BLaER1 (cell line): Measurements from ENCODE around the gene NT5E.

Source experiments
- H3K27ac ChIP-seq: shearing (Covaris generic); formaldehyde crosslinking; 2 replicates; pipeline ENCODE4 v1.8.1; 2022
- H3K27me3 ChIP-seq: shearing (Covaris generic); formaldehyde crosslinking; 2 replicates; pipeline ENCODE4 v1.8.1; 2022
- H3K36me3 ChIP-seq: shearing (Covaris generic); formaldehyde crosslinking; 2 replicates; pipeline ENCODE4 v1.8.1; 2022
- H3K4me1 ChIP-seq: shearing (Covaris generic); formaldehyde crosslinking; 2 replicates; pipeline ENCODE4 v1.8.1; 2022
- H3K4me2 ChIP-seq: shearing (Covaris generic); formaldehyde crosslinking; 2 replicates; pipeline ENCODE4 v1.8.1; 2022
- H3K4me3 ChIP-seq: shearing (Covaris generic); formaldehyde crosslinking; 2 replicates; pipeline ENCODE4 v1.8.1; 2022
- H3K9ac ChIP-seq: shearing (Covaris generic); formaldehyde crosslinking; 2 replicates; pipeline ENCODE4 v1.8.1; 2022
- H3K9me3 ChIP-seq: shearing (Covaris generic); formaldehyde crosslinking; 2 replicates; pipeline ENCODE4 v1.8.1; 2022
- H4K20me1 ChIP-seq: shearing (Covaris generic); formaldehyde crosslinking; 2 replicates; pipeline ENCODE4 v1.8.1; 2022
- Cebpa-rat ChIP-seq: shearing (Covaris generic); IDR thresholded peaks from 2 replicates; pipeline ENCODE4 v1.8.1; 2022

The NT5E gene

DNA sequence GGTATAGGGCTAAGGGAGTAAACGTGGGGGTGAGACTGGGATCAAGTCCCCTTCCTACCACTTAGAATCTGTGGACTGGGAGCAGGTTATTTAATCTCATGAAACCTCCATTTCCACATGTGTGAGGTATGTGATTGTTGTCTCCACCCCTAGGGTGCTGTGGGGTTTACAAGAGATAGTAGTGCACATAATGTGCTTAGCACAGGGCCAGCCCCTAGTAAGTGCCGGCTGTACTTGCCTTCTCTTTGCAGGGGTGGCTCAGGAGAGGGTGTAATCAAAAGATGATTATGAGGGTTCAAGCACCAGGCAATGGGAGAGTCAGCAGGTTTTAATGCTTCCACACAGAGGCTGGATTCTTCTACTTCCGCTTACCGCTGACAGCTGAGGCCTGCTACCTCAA, 6.9 kb downstream of the NT5E start:
- Histone ChIP-seq H3K9ac (no peak overlapping the region), H4K20me1 (no peaks in the 10 kb centered on the region), H3K4me2 (no peak overlapping the region), H3K36me3 (no peaks in the 10 kb centered on the region), H3K4me1 (peaks cover 74% of the 10 kb centered on the region), H3K9me3 (no peaks in the 10 kb centered on the region), H3K4me3 (no peak overlapping the region), H3K27ac (no peak overlapping the region), H3K27me3 (no peaks in the 10 kb centered on the region)
- no peak for TF ChIP-seq Cebpa-rat

DNA sequence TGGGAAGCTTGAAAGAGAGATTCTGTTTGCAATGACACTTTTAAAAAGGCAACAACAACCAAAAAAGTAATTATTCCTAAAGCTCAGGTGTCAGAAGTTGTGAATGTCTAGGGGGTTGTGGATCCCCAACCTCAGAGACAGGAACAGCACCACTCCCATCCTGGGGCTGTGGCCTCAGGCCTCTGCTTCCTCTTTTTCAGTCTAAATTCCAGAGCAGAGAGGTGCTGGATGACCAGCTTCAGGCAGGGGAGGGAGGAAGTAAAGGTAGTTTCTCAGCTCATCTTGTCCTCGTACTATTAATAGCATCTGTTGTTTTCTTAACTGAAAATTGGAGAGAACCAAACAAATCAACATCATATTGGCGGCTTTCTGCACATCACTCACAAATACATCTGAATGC, 8.3 kb downstream of the NT5E start:
- H3K4me2 ChIP-seq = peak overlapping the region; percentile 50
- H3K27ac ChIP-seq = peak overlapping the region; percentile 22; the same call in 1 of the 2 replicates
- peaks cover 74% of the 10 kb centered on the region for H3K4me1 ChIP-seq
- H3K9ac ChIP-seq = no peak overlapping the region
- no peaks in the 10 kb centered on the region for H3K27me3 ChIP-seq
- no peak overlapping the region for H3K4me3 ChIP-seq
- H4K20me1 ChIP-seq = no peaks in the 10 kb centered on the region
- H3K9me3 ChIP-seq = no peaks in the 10 kb centered on the region
- no peaks in the 10 kb centered on the region for H3K36me3 ChIP-seq
- TF ChIP-seq Cebpa-rat = no peak

DNA sequence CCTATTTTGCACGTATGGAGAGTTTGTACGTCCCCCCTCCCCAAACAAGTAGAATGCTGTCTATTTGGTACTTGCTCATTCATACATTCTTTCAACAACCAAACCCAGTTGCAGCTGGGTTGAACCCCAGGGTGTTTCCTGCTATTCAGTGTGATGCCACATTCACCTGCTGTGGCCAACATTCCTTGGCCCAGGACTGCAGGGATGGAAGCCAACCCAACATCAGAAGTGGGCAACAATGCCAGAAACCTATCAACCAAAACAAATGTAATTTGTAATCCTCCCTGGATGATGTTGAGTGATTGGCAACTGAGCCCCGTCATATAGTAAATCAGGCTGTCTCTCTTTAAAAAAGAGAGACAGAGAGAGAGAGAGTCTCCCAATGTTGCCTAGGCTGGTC, 8.9 kb downstream of the NT5E start:
- H3K9me3 ChIP-seq = no peaks in the 10 kb centered on the region
- no peaks in the 10 kb centered on the region for H4K20me1 ChIP-seq
- H3K9ac ChIP-seq = no peak overlapping the region
- H3K4me3 ChIP-seq = no peak overlapping the region
- no peaks in the 10 kb centered on the region for H3K27me3 ChIP-seq
- H3K4me1 ChIP-seq = peaks cover 74% of the 10 kb centered on the region
- no peak for TF ChIP-seq Cebpa-rat
- H3K27ac ChIP-seq = peak overlapping the region; percentile 22; the same call in 1 of the 2 replicates
- no peaks in the 10 kb centered on the region for H3K36me3 ChIP-seq
- peak overlapping the region; percentile 50 for H3K4me2 ChIP-seq

DNA sequence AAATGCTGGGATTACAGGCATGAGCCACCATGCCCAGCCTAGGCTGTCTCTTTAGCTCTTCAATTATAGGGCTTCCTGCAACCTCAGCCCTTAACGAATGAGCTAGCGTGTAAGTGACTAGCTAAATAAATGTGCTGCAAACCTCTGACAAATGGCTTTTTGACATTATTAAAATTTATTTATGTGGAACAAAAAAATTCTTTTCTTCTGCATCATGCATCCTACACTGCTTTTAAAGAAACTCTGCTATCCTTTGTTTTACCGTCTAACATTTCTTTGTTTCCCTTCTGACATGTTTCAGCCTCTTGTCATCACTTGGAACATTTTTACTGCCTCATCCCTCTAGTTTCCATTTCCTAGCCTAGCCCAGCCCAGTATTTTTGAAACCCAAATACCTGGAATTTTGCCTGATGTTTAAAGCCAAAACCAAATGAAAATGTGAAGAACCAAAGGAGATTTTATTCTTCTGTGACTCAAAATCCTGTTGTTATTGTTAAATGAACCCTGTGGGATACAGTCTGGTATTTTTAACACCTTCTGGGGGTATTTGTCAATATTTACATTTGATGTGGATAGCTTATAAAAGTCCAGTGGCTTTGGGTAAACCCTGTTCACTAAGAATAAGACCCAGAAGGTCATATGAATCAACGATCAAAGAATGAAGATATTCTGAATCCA, 9.5 kb downstream of the NT5E start:
- Histone ChIP-seq H3K4me2 (peak overlapping the region; percentile 75), H3K4me1 (peaks cover 75% of the 10 kb centered on the region)

DNA sequence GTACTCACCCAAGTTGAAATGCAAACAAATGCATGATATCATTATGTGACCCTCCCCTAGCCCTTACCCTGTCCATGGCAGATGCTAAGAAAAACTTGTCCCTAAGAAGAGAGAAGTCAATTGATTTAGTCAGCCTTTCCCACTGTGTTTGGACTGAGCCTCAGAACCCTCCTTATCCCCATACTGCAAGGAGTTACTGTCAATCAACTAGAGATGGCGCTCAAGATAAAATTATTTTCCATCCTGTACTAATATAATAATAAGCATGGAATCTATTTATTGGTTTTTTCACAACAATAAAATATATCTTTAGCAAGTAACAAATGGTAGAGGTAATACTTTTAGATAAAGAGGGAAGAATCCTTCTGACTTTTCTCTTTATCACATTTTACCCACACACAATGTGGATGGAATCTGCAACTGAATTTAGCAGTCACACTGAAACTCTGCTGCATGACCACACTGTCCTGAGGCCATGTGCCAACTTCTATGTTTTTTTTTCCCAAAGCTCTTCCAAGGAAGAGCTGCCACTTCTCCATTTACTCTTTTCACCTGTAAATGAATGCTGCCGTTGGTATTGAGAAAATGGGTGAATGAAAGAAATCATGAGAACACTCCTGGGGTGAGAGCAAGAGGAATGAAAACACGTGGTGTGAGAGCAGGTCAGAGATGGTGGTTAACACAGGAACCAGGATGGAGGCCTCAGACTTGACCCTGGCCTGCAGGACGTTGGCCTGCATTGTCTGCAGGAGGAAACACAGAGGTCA, 10.5 kb downstream of the NT5E start:
- no peak for TF ChIP-seq Cebpa-rat
- Histone ChIP-seq H3K4me1 (peaks cover 85% of the 10 kb centered on the region), H3K36me3 (no peaks in the 10 kb centered on the region), H3K4me2 (peak overlapping the region; percentile 75), H3K27me3 (no peaks in the 10 kb centered on the region), H3K27ac (peak overlapping the region; percentile 92), H3K4me3 (no peak overlapping the region), H3K9me3 (no peaks in the 10 kb centered on the region), H3K9ac (peak overlapping the region; percentile 69), H4K20me1 (no peaks in the 10 kb centered on the region)

More for the DNA sequence above, 9.5 kb downstream of the NT5E start:
- Histone ChIP-seq H3K9ac (no peak overlapping the region), H3K27me3 (no peaks in the 10 kb centered on the region), H4K20me1 (no peaks in the 10 kb centered on the region), H3K9me3 (no peaks in the 10 kb centered on the region), H3K27ac (peak overlapping the region; percentile 22; the same call in 1 of the 2 replicates), H3K36me3 (no peaks in the 10 kb centered on the region), H3K4me3 (no peak overlapping the region)
- TF ChIP-seq Cebpa-rat = no peak

DNA sequence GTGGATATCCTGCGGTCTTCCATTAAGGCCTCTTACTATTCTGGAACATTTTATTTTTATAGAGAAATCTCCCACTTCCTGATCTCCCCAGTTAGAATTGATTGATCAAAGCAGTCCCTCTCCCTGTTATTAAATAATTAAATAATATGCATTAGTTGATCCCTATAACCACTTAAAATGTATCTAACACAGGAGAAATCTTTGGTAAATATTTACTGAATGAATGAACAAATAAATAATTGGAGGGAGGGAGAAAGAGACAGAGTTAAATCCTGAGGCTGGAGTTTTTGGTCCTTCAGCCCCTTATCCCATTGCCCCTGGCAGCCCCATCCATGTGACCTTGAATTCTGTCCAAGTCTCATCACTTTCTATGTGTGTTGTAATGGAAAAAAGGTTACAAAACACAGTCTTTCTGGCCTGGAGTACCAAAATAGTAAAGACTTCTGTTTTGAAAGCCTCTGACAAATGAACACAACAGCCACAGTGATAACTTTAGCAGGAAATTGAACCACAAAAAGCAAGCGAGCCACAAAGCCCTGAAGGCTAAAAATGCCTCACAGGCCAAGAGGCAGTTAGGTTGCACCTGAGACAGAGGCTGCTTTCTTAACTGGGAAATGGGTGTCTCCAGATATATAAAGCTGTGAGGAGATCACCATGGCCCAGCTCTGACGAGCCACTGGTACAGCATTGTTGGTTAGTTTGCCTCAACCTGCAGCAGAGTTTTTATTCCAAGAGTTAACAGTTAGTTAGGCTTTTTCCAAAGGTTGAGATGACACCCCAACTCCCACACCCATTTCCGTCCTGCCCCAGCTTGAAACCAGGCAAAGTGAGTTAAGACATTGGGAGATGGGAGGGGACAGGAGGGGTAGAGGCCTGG, 11.3 kb downstream of the NT5E start:
- peak overlapping the region; percentile 48; the same call in 1 of the 2 replicates for H3K4me3 ChIP-seq

DNA sequence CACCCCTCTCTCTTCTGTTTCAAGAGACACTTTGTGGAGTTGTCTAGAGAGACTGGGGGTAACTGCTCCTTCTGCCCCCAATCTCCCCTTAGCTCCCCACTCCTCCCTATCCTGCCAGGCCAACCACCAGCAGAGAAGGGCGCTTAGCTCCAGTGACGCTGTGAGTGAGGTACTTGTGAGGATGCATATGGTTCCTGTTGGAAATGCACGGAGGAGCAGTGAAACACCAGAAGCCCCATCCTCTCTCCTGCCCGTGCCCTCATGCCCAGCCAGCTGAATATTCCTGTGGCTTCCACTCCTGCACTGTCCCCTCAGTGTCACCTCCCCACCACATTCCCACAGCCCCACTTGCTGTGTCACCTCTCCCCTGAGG, 11.9 kb downstream of the NT5E start:
- Histone ChIP-seq H3K9me3 (no peaks in the 10 kb centered on the region), H3K4me1 (peaks cover 95% of the 10 kb centered on the region), H4K20me1 (no peaks in the 10 kb centered on the region), H3K27me3 (no peaks in the 10 kb centered on the region), H3K27ac (peak overlapping the region; percentile 92), H3K36me3 (no peaks in the 10 kb centered on the region), H3K4me3 (peak overlapping the region; percentile 48; the same call in 1 of the 2 replicates), H3K9ac (peak overlapping the region; percentile 69), H3K4me2 (peak overlapping the region; percentile 75)
- no peak for TF ChIP-seq Cebpa-rat

More for the DNA sequence above, 11.3 kb downstream of the NT5E start:
- no peaks in the 10 kb centered on the region for H3K9me3 ChIP-seq
- no peaks in the 10 kb centered on the region for H3K27me3 ChIP-seq
- peak overlapping the region; percentile 75 for H3K4me2 ChIP-seq
- peak; percentile 47; the same call in 1 of the 2 replicates for TF ChIP-seq Cebpa-rat
- H3K4me1 ChIP-seq = peaks cover 93% of the 10 kb centered on the region
- H4K20me1 ChIP-seq = no peaks in the 10 kb centered on the region
- no peaks in the 10 kb centered on the region for H3K36me3 ChIP-seq
- peak overlapping the region; percentile 92 for H3K27ac ChIP-seq
- peak overlapping the region; percentile 69 for H3K9ac ChIP-seq

DNA sequence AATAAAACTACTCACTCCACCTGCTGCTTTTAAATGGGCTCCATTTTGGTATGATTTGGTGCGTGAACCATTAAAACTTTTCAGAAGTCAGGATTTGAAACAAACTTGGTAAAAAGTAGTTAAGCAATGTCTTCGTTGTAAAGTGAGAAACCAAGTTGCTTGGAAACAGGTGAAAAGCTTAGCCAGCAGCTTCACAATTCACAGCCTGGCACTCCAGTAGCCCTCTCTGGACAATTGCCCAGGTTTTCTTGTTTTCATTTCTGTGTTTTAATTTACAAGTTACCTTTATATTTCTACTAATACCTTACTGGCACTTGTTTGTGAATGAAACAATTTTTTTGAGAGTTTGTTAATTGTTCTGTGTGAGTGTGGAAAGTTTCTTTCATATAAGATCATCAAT, 12.8 kb downstream of the NT5E start:
- Histone ChIP-seq H3K9me3 (no peaks in the 10 kb centered on the region), H3K27ac (peak overlapping the region; percentile 92), H3K36me3 (no peaks in the 10 kb centered on the region), H3K4me1 (peaks cover 87% of the 10 kb centered on the region), H3K4me2 (peak overlapping the region; percentile 75), H3K9ac (peak overlapping the region; percentile 69; the same call in 1 of the 2 replicates), H3K4me3 (no peak overlapping the region), H4K20me1 (no peaks in the 10 kb centered on the region), H3K27me3 (no peaks in the 10 kb centered on the region)
- TF ChIP-seq Cebpa-rat = no peak

DNA sequence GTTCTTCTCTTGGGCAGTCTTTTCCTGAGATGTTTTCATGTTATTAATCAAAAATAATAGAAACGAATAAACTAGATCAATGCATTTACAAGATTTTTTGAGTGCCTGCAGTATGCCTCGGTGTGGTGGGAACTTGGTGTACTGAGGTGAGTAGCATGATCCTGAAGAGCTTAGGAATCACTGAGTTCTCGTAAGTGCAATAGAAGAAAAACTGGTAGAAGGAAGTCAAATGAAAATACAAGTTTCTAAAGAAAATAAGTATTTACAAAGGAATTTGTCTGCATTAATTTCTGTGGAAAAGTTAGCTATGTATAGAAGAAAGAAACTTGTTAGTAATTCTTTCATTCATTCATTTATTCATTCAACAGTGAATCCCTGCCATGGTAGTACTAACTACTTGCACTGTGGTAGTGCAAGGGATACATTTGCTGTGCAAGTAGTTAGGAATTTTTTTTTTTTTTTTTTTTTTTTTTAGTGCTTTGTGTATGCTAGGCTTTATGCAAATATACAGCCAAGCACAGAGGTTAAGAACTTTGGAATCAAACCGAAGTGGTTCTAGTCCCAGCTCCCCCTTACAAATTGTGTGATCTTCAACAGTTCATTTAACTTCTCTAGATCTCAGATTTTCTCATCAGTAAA, 13.9 kb downstream of the NT5E start:
- H4K20me1 ChIP-seq = no peaks in the 10 kb centered on the region
- peaks cover 76% of the 10 kb centered on the region for H3K4me1 ChIP-seq
- H3K9ac ChIP-seq = no peak overlapping the region
- no peaks in the 10 kb centered on the region for H3K9me3 ChIP-seq
- TF ChIP-seq Cebpa-rat = no peak
- H3K27me3 ChIP-seq = no peaks in the 10 kb centered on the region
- H3K36me3 ChIP-seq = no peaks in the 10 kb centered on the region
- no peak overlapping the region for H3K4me3 ChIP-seq
- H3K27ac ChIP-seq = peak overlapping the region; percentile 64
- H3K4me2 ChIP-seq = peak overlapping the region; percentile 75
